Omental fat pad (tissue), 4 donors: ENCODE data around the gene KLK8. TPM values are rescaled to one million over a fixed set of nuclear protein-coding genes. Genes with fewer than 3 reads are reported as not detected.

ENCODE experiments used
- ATAC-seq: fragments of 150-250 bp; one replicate; pipeline ENCODE4 v1.9.1; 2016; ENCODE audit warnings: mild to moderate bottlenecking, moderate library complexity; ENCODE audit not compliant: low FRiP score
- DNase-seq: peaks from one replicate; pipeline ENCODE4 v3.0.0-alpha.2; 2019; ENCODE audit warnings: low spot score
- CTCF ChIP-seq, 3 donors: fragments of 450-650 bp; IDR thresholded peaks; one replicate each; pipeline ENCODE4 v1.5.1; 2016 to 2017; ENCODE audit warnings: antibody characterized with exemption in 3 of 3, mild to moderate bottlenecking in 3 of 3, moderate library complexity in 2 of 3
- total RNA-seq, 4 donors: library from RNA; depleted of rRNA; stranded (reverse); fragments of >200 nt; gene quantifications; one replicate each; pipeline ENCODE4 v1.1.0, GENCODE V29; 2016

The KLK8 gene
- total RNA-seq, 4 donors from 2014 or later: 2.8 to 15.0 (median 3.4) TPM; not detected in 1

- TF ChIP-seq CTCF (IDR thresholded peaks at IDR 0.05): no peak
- DNase-seq: no peak
- no peak for ATAC-seq
These were observed 8.8 kb upstream of the KLK8 start for GRCh38 chr19:51010066-51010795.

- TF ChIP-seq CTCF (IDR thresholded peaks at IDR 0.05): no peak
- ATAC-seq: no peak
- DNase-seq: no peak
These were observed 7.9 kb upstream of the KLK8 start for GRCh38 chr19:51009061-51009891.

- DNase-seq (no peak), ATAC-seq (no peak)
- TF ChIP-seq CTCF (IDR thresholded peaks at IDR 0.05): no peak
These were observed 6.1 kb upstream of the KLK8 start for GRCh38 chr19:51007488-51007887.

GRCh38 chr19:51006406-51006805 lies 5.0 kb upstream of the KLK8 start:
- no peak for DNase-seq
- ATAC-seq: no peak
- no peak for TF ChIP-seq CTCF (IDR thresholded peaks at IDR 0.05)

GRCh38 chr19:51005248-51005647 lies 3.8 kb upstream of the KLK8 start:
- DNase-seq (no peak), ATAC-seq (no peak)
- TF ChIP-seq CTCF (IDR thresholded peaks at IDR 0.05): no peak

GRCh38 chr19:51003316-51003715 lies 1.9 kb upstream of the KLK8 start:
- DNase-seq: no peak
- TF ChIP-seq CTCF (IDR thresholded peaks at IDR 0.05): no peak
- no peak for ATAC-seq
